Heart left ventricle (tissue), 16 donors: Measurements from ENCODE around the gene GPALPP1. TPM values are rescaled to one million over a fixed set of nuclear protein-coding genes. Genes with fewer than 3 reads are reported as not detected.
A peak's percentile ranks its signal among the peaks of the same experiment; 100 is the strongest.

ENCODE experiments used
- ATAC-seq, 4 donors: fragments of 200-7000 bp; cut with Tn5 transposase; one replicate each; pipeline ENCODE4 v1.9.1; 2020 to 2022; ENCODE audit warnings: moderate library complexity in 4 of 4, mild to moderate bottlenecking in 3 of 4, moderate number of reproducible peaks in 1 of 4
- DNase-seq, 5 donors: peaks; one replicate each; pipeline ENCODE4 v3.0.0-alpha.2; 2020
- H3K27ac ChIP-seq, 12 donors: fragments of 200-600 bp; sonication (generic) in 4 of 12; one replicate each; pipeline versions ENCODE4 v1.5.0 to v1.8.0; 2016 to 2022; ENCODE audit warnings: mild to moderate bottlenecking in 2 of 12
- H3K27me3 ChIP-seq, 9 donors: fragments of 200-600 bp; sonication (generic) in 2 of 9; one replicate each; pipeline versions ENCODE4 v1.5.1 to v1.8.0; 2016 to 2022; ENCODE audit warnings: mild to moderate bottlenecking in 3 of 9
- H3K36me3 ChIP-seq, 9 donors: fragments of 200-600 bp; sonication (generic) in 2 of 9; one replicate each; pipeline versions ENCODE4 v1.5.0 to v1.8.0; 2018 to 2022; ENCODE audit warnings: mild to moderate bottlenecking in 2 of 9
- H3K4me1 ChIP-seq, 12 donors: fragments of 200-600 bp; sonication (generic) in 4 of 12; one replicate each; pipeline versions ENCODE4 v1.5.0 to v1.8.0; 2016 to 2022; ENCODE audit warnings: mild to moderate bottlenecking in 3 of 12
- H3K4me3 ChIP-seq, 12 donors: fragments of 200-600 bp; sonication (generic) in 4 of 12; one replicate each; pipeline versions ENCODE4 v1.5.0 to v1.8.0; 2017 to 2022; ENCODE audit warnings: mild to moderate bottlenecking in 9 of 12, moderate library complexity in 4 of 12
- H3K9me3 ChIP-seq, 12 donors: fragments of 200-600 bp; sonication (generic) in 4 of 12; one replicate each; pipeline versions ENCODE4 v1.5.0 to v1.8.0; 2016 to 2022; ENCODE audit warnings: mild to moderate bottlenecking in 1 of 12
- CTCF ChIP-seq, 12 donors: fragments of 200-600 bp; sonication (generic) in 4 of 12; IDR thresholded peaks; one replicate each; pipeline versions ENCODE4 v1.5.0 to v1.8.0; 2018 to 2022; ENCODE audit warnings: antibody characterized with exemption in 12 of 12, mild to moderate bottlenecking in 5 of 12
- POLR2A ChIP-seq, 2 donors: fragments of 450-650 bp; IDR thresholded peaks; one replicate each; pipeline ENCODE4 v1.6.1; 2017; ENCODE audit warnings: antibody characterized with exemption in 2 of 2, mild to moderate bottlenecking in 2 of 2, moderate library complexity in 2 of 2
- WGBS, 4 donors: extraction: QIAGEN DNeasy Blood & Tissue Kit in 2 of 4; methylation state at CpG; one replicate each; pipeline versions ENCODE4 v1.1.5 to v1.1.7; 2013 to 2018; 5-methylcytosine and 5-hydroxymethylcytosine counted together
- intact Hi-C, 10 donors: fragments of 100-400 bp; cut with DNase I; formaldehyde crosslinking; loops; one replicate each; pipeline versions ENCODE4 v1.11.1 to v1.14.2; 2022
- polyA plus RNA-seq, 2 donors: library from polyadenylated mRNA; stranded (reverse); fragments of 200-250 nt; gene quantifications; one replicate each; pipeline ENCODE4 v1.2.3, GENCODE V29; 2013
- total RNA-seq, 9 donors: library from RNA; depleted of rRNA in 2 of 9; stranded (reverse); fragments of >200 nt in 2 of 9; fragmentation: NEBNext Ultra II Directional in 3 of 9; extraction: Animal tissue kit (Norgen Biotek cat#: 25700) in 3 of 9; gene quantifications; one replicate each; pipeline versions ENCODE4 v1.1.0 to v1.2.4, GENCODE V29; 2016 to 2023
- donor health status: ischemic (EF 13 %, LVEDD 7.1; RV severe dilation, severe dysfunction).
- donor health status: healthy with polysubstance abuse.
- donor health status: DM: no; HTN: yes; CAD: no.
- donor health status: DM: no; HTN: no; CAD: no.
- donor health status: ischemic (EF 25% LVEDD 6.9; RV normal size, moderate dysfunction).
- donor health status: ischemic (EF 25% LVEDD 5.7; RV mildly dilated, moderate dysfunction).
- donor health status: healthy.
- donor health status: DM: yes; HTN: yes; CAD: no.
- donor health status: ischemic (EF 35%, LVEDD 5.7; RV mildly dilated, moderate dysfunction).
- donor health status: nonischemic (EF 11% LVEDD 7.7; RV severe dilation, severe dysfunction).
- donor health status: DM: yes; HTN: yes; CAD: no.
- donor health status: PGD.
- donor health status: ischemic (EF 29% LVEDD 5.4; RV normal size, mild dysfunction).
- donor health status: nonischemic (EF 23%, LVEDD 6.1; RV moderate dilation, normal function).

The GPALPP1 gene
- total and polyA plus RNA-seq, 11 donors, result 5.4 to 16.1 (median 12.2) TPM

GRCh38 chr13:45004096-45004495 is 14.8 kb downstream of the GPALPP1 start:
- no peaks in the 10 kb centered on the region for H3K27me3 ChIP-seq
- H3K4me1 ChIP-seq, result peaks cover 0 to 10% (median 0%) of the 10 kb centered on the region in 12 donors
- intact Hi-C loops, result no loop called here
- no peak overlapping the region for H3K27ac ChIP-seq
- H3K4me3 ChIP-seq, result no peak overlapping the region
- peaks cover 0 to 97% (median 82%) of the 10 kb centered on the region in 9 donors for H3K36me3 ChIP-seq
- WGBS, 4 donors, result 91 to 94% (median 93%) methylated on average over 2 of the region's 2 CpGs
- TF ChIP-seq POLR2A (IDR thresholded peaks at IDR 0.05) (no peak), CTCF (IDR thresholded peaks at IDR 0.05) (no peak)
- no peaks in the 10 kb centered on the region for H3K9me3 ChIP-seq
- DNase-seq (no peak), ATAC-seq (no peak)

GRCh38 chr13:45007225-45007624 is 17.9 kb downstream of the GPALPP1 start:
- intact Hi-C loops, result no loop called here
- Histone ChIP-seq H3K4me3 (no peak overlapping the region), H3K27ac (no peak overlapping the region), H3K9me3 (no peaks in the 10 kb centered on the region), H3K4me1 (peaks cover 0 to 10% (median 0%) of the 10 kb centered on the region in 12 donors), H3K36me3 (peaks cover 0 to 99% (median 85%) of the 10 kb centered on the region in 9 donors), H3K27me3 (no peaks in the 10 kb centered on the region)
- no peak for TF ChIP-seq POLR2A (IDR thresholded peaks at IDR 0.05)
- TF ChIP-seq CTCF (IDR thresholded peaks at IDR 0.05), result no peak
- ATAC-seq (no peak), DNase-seq (no peak)

- ATAC-seq, result peak in 3 of 4 donors; percentile 34 to 61 (median 57)
- Histone ChIP-seq H3K27ac (no peak overlapping the region), H3K36me3 (peaks cover 0 to 99% (median 85%) of the 10 kb centered on the region in 9 donors), H3K4me1 (peaks cover 0 to 10% (median 0%) of the 10 kb centered on the region in 12 donors), H3K4me3 (no peak overlapping the region), H3K27me3 (no peaks in the 10 kb centered on the region), H3K9me3 (no peaks in the 10 kb centered on the region)
- intact Hi-C loops, result no loop called here
- TF ChIP-seq CTCF (IDR thresholded peaks at IDR 0.05) (no peak), POLR2A (IDR thresholded peaks at IDR 0.05) (no peak)
- WGBS, 4 donors, result 50 to 76% (median 65%) methylated on average over 1 of the region's 1 CpG
- no peak for DNase-seq
Measured at GRCh38 chr13:45007823-45008222, 18.5 kb downstream of the GPALPP1 start.

- intact Hi-C loops, result no loop called here
- Histone ChIP-seq H3K36me3 (peaks cover 0 to 100% (median 92%) of the 10 kb centered on the region in 9 donors), H3K4me1 (peaks cover 0 to 10% (median 0%) of the 10 kb centered on the region in 12 donors), H3K9me3 (no peaks in the 10 kb centered on the region), H3K27ac (no peak overlapping the region), H3K4me3 (no peak overlapping the region), H3K27me3 (no peaks in the 10 kb centered on the region)
- 95 to 97% (median 96%) methylated on average over 6 of the region's 6 CpGs for WGBS, 4 donors
- DNase-seq (no peak), ATAC-seq (no peak)
- no peak for TF ChIP-seq CTCF (IDR thresholded peaks at IDR 0.05)
- TF ChIP-seq POLR2A (IDR thresholded peaks at IDR 0.05), result no peak
Measured at GRCh38 chr13:45011198-45011597, 21.9 kb downstream of the GPALPP1 start.
